ENCODE results near the gene CLIC6. TPM values are rescaled to one million over a fixed set of nuclear protein-coding genes. Genes with fewer than 3 reads are reported as not detected.

CLIC6 gene
- total and polyA plus RNA-seq, 4 experiments from 2014 or later: 0.09 to 0.67 (median 0.30) TPM; not detected in 1

DNA sequence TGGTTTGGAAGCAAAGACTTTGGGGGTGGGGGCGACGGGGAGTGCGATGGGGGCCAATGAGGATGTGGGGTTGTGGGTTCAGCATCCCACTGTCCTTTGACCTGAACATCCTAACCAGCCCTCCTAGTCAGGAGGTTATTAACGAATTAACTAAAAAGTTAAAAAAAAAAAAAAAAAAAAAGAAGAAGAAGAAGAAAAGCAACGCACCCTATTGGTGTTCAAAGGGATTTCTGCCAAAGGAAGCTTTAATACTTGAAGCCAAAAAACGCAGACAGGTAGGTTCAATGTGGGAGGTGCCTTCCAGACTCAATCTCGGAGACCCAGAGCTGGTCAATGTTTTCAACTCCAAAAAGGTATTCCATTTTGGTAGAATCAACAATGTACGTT is 2.2 kb downstream of the CLIC6 start:
- ChIA-PET CTCF (ENCODE audit: partially characterized antibody) (no interaction called here), POLR2A (ENCODE audit: partially characterized antibody) (no interaction called here)
- H3K27ac ChIP-seq (ENCODE audit: low read depth, low read length): no peak overlapping the region
- Mint-ChIP-seq H3K4me3 (peak overlapping the region in 4 of 8 donors; percentile 15 to 66 (median 40)), H3K27ac (no peak overlapping the region), H3K9me3 (no peaks in the 10 kb centered on the region), H3K4me1 (peaks cover 4 to 20% (median 11%) of the 10 kb centered on the region in 4 donors), H3K27me3 (peaks cover 33 to 38% of the 10 kb centered on the region in 2 donors), H3K36me3 (no peaks in the 10 kb centered on the region)
- DNase-seq: no peak
- no peak overlapping the region for H3K4me3 ChIP-seq (ENCODE audit: low read length in 2 of 2)
- intact Hi-C loops (cut with micrococcal nuclease): no loop called here
- H3K9me3 ChIP-seq (ENCODE audit: control insufficient read depth in 1 of 2, low read length in 2 of 2): no peaks in the 10 kb centered on the region
- H3K4me1 ChIP-seq (ENCODE audit: insufficient read depth, low read length): peaks cover 10% of the 10 kb centered on the region
- H3K27me3 ChIP-seq (ENCODE audit: insufficient read depth, low read length): peaks cover 6% of the 10 kb centered on the region
- H3K36me3 ChIP-seq (ENCODE audit: insufficient read depth, low read length): no peaks in the 10 kb centered on the region

- H3K36me3 ChIP-seq (ENCODE audit: insufficient read depth, low read length): no peaks in the 10 kb centered on the region
- Mint-ChIP-seq H3K4me1 (peaks cover 4 to 20% (median 11%) of the 10 kb centered on the region in 4 donors), H3K4me3 (peak overlapping the region in 3 of 8 donors; percentile 4 to 8 (median 6)), H3K9me3 (no peaks in the 10 kb centered on the region), H3K27me3 (peaks cover 35 to 39% of the 10 kb centered on the region in 2 donors), H3K36me3 (no peaks in the 10 kb centered on the region), H3K27ac (no peak overlapping the region)
- intact Hi-C loops (cut with micrococcal nuclease): no loop called here
- H3K4me1 ChIP-seq (ENCODE audit: insufficient read depth, low read length): peaks cover 10% of the 10 kb centered on the region
- H3K4me3 ChIP-seq (ENCODE audit: low read length in 2 of 2): no peak overlapping the region
- ChIA-PET CTCF (ENCODE audit: partially characterized antibody) (no interaction called here), POLR2A (ENCODE audit: partially characterized antibody) (no interaction called here)
- H3K27me3 ChIP-seq (ENCODE audit: insufficient read depth, low read length): peaks cover 6% of the 10 kb centered on the region
- DNase-seq: no peak
- H3K27ac ChIP-seq (ENCODE audit: low read depth, low read length): no peak overlapping the region
- H3K9me3 ChIP-seq (ENCODE audit: control insufficient read depth in 1 of 2, low read length in 2 of 2): no peaks in the 10 kb centered on the region
Measured at GRCh38 chr21:34671462-34671861, 2.7 kb downstream of the CLIC6 start.

DNA sequence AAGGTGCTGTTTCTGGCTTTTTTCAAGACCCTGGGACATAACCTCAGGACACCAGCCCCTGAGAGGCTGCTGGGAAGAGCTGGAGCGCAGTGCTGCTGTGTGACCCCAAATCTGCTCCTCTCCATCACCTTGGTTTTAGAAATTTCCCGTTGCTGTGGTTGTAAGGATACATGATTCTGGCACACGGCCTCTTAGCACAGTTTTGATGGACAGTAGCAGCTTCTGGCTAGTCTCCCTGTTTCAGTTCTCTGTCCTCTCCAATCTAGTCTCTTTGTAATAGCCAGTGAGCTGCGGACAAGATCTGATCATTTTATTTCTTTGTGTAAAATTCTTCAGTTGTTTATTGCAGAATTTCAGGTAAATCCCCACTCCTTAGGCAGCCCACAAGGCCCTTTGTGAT is 3.1 kb downstream of the CLIC6 start:
- Histone ChIP-seq H3K36me3 (ENCODE audit: insufficient read depth, low read length) (no peaks in the 10 kb centered on the region), H3K27me3 (ENCODE audit: insufficient read depth, low read length) (peaks cover 6% of the 10 kb centered on the region), H3K27ac (ENCODE audit: low read depth, low read length) (no peak overlapping the region), H3K9me3 (ENCODE audit: control insufficient read depth in 1 of 2, low read length in 2 of 2) (no peaks in the 10 kb centered on the region), H3K4me1 (ENCODE audit: insufficient read depth, low read length) (peaks cover 10% of the 10 kb centered on the region), H3K4me3 (ENCODE audit: low read length in 2 of 2) (no peak overlapping the region)
- H3K9me3 Mint-ChIP-seq: no peaks in the 10 kb centered on the region
- H3K27ac Mint-ChIP-seq: no peak overlapping the region
- CTCF ChIA-PET (ENCODE audit: partially characterized antibody): no interaction called here
- H3K36me3 Mint-ChIP-seq: no peaks in the 10 kb centered on the region
- DNase-seq: no peak
- peak overlapping the region in 5 of 8 donors; percentile 8 to 32 (median 26) for H3K4me3 Mint-ChIP-seq
- intact Hi-C loops (cut with micrococcal nuclease): no loop called here
- POLR2A ChIA-PET (ENCODE audit: partially characterized antibody): no interaction called here
- H3K4me1 Mint-ChIP-seq: peaks cover 4 to 20% (median 11%) of the 10 kb centered on the region in 4 donors
- H3K27me3 Mint-ChIP-seq: peaks cover 36 to 39% of the 10 kb centered on the region in 2 donors

- Mint-ChIP-seq H3K36me3 (no peaks in the 10 kb centered on the region), H3K27ac (no peak overlapping the region), H3K27me3 (peaks cover 28 to 32% of the 10 kb centered on the region in 2 donors), H3K9me3 (no peaks in the 10 kb centered on the region), H3K4me1 (peaks cover 4 to 20% (median 11%) of the 10 kb centered on the region in 4 donors), H3K4me3 (no peak overlapping the region)
- no peak for DNase-seq
- Histone ChIP-seq H3K9me3 (ENCODE audit: control insufficient read depth in 1 of 2, low read length in 2 of 2) (no peaks in the 10 kb centered on the region), H3K4me3 (ENCODE audit: low read length in 2 of 2) (no peak overlapping the region), H3K27ac (ENCODE audit: low read depth, low read length) (no peak overlapping the region), H3K27me3 (ENCODE audit: insufficient read depth, low read length) (peaks cover 6% of the 10 kb centered on the region), H3K4me1 (ENCODE audit: insufficient read depth, low read length) (peaks cover 10% of the 10 kb centered on the region), H3K36me3 (ENCODE audit: insufficient read depth, low read length) (no peaks in the 10 kb centered on the region)
- intact Hi-C loops (cut with micrococcal nuclease): no loop called here
- POLR2A ChIA-PET (ENCODE audit: partially characterized antibody): no interaction called here
- CTCF ChIA-PET (ENCODE audit: partially characterized antibody): no interaction called here
Measured at GRCh38 chr21:34673006-34673405, 4.2 kb downstream of the CLIC6 start.

GRCh38 chr21:34674468-34674867 is 5.7 kb downstream of the CLIC6 start:
- Mint-ChIP-seq H3K27me3 (peaks cover 24 to 34% of the 10 kb centered on the region in 2 donors), H3K9me3 (no peaks in the 10 kb centered on the region), H3K27ac (no peak overlapping the region), H3K4me1 (peaks cover 4 to 12% (median 6%) of the 10 kb centered on the region in 4 donors), H3K36me3 (no peaks in the 10 kb centered on the region), H3K4me3 (no peak overlapping the region)
- no peak for DNase-seq
- CTCF ChIA-PET (ENCODE audit: partially characterized antibody): no interaction called here
- H3K27me3 ChIP-seq (ENCODE audit: insufficient read depth, low read length): peaks cover 6% of the 10 kb centered on the region
- POLR2A ChIA-PET (ENCODE audit: partially characterized antibody): no interaction called here
- no peak overlapping the region for H3K27ac ChIP-seq (ENCODE audit: low read depth, low read length)
- H3K36me3 ChIP-seq (ENCODE audit: insufficient read depth, low read length): no peaks in the 10 kb centered on the region
- intact Hi-C loops (cut with micrococcal nuclease): no loop called here
- H3K9me3 ChIP-seq (ENCODE audit: control insufficient read depth in 1 of 2, low read length in 2 of 2): no peaks in the 10 kb centered on the region
- peaks cover 10% of the 10 kb centered on the region for H3K4me1 ChIP-seq (ENCODE audit: insufficient read depth, low read length)
- no peak overlapping the region for H3K4me3 ChIP-seq (ENCODE audit: low read length in 2 of 2)

DNA sequence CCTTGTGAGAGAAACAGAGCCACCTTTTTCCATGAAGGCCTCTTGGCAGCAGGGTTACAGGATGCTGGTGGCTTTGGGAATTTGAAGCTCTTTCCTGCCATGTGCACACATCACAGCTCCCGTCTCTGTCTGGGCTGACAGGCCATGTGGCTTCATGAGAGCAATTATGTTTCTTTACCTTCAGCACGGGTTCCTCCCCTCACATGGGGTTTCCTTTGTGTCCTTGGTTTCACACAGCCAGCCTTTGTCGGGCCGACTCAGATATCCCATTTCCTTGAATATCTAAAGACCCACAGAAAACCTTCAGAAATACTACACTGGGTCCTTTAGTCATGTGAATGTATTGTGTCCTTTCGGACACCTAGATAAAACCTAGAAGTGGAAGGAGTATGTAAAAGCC is 7.1 kb downstream of the CLIC6 start:
- H3K9me3 Mint-ChIP-seq: peaks cover 0 to 3% (median under 1%) of the 10 kb centered on the region in 8 donors
- no peak for DNase-seq
- peaks cover 4 to 12% (median 5%) of the 10 kb centered on the region in 4 donors for H3K4me1 Mint-ChIP-seq
- no peak overlapping the region for H3K4me3 Mint-ChIP-seq
- H3K27me3 Mint-ChIP-seq: peaks cover 22 to 34% of the 10 kb centered on the region in 2 donors
- no peaks in the 10 kb centered on the region for H3K36me3 Mint-ChIP-seq
- intact Hi-C loops (cut with micrococcal nuclease): no loop called here
- CTCF ChIA-PET (ENCODE audit: partially characterized antibody): no interaction called here
- H3K4me3 ChIP-seq (ENCODE audit: low read length in 2 of 2): no peak overlapping the region
- H3K9me3 ChIP-seq (ENCODE audit: control insufficient read depth in 1 of 2, low read length in 2 of 2): no peaks in the 10 kb centered on the region
- no peak overlapping the region for H3K27ac ChIP-seq (ENCODE audit: low read depth, low read length)
- no peak overlapping the region for H3K27ac Mint-ChIP-seq
- POLR2A ChIA-PET (ENCODE audit: partially characterized antibody): no interaction called here
- H3K4me1 ChIP-seq (ENCODE audit: insufficient read depth, low read length): peaks cover 4% of the 10 kb centered on the region
- H3K27me3 ChIP-seq (ENCODE audit: insufficient read depth, low read length): peaks cover 6% of the 10 kb centered on the region
- H3K36me3 ChIP-seq (ENCODE audit: insufficient read depth, low read length): no peaks in the 10 kb centered on the region

DNA sequence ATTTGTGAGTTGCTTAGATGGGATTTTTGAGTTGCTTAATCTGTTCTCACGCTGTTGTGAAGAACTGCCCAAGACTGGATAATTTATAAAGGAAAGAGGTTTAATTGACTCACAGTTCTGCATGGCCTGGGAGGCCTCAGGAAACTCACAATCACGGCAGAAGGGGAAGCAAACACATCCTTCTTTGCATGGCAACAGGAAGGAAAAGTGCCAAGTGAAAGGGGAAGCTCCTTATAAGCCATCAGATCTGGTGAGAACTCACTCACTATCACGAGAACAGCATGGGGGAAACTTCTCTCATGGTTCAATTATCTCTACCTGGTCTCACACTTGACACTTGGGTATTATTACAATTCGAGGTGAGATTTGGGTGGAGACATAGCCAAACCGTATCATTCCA is 10.3 kb downstream of the CLIC6 start:
- Mint-ChIP-seq H3K36me3 (peaks cover 2 to 3% of the 10 kb centered on the region in 2 donors), H3K27ac (no peak overlapping the region), H3K27me3 (peaks cover 16 to 21% of the 10 kb centered on the region in 2 donors), H3K9me3 (peaks cover 2 to 21% (median 12%) of the 10 kb centered on the region in 8 donors), H3K4me3 (no peak overlapping the region), H3K4me1 (no peaks in the 10 kb centered on the region)
- ChIA-PET POLR2A (ENCODE audit: partially characterized antibody) (no interaction called here), CTCF (ENCODE audit: partially characterized antibody) (no interaction called here)
- intact Hi-C loops (cut with micrococcal nuclease): no loop called here
- Histone ChIP-seq H3K27ac (ENCODE audit: low read depth, low read length) (no peak overlapping the region), H3K9me3 (ENCODE audit: control insufficient read depth in 1 of 2, low read length in 2 of 2) (peaks cover 0 to 4% of the 10 kb centered on the region in 2 donors), H3K27me3 (ENCODE audit: insufficient read depth, low read length) (peaks cover under 1% of the 10 kb centered on the region), H3K4me3 (ENCODE audit: low read length in 2 of 2) (no peak overlapping the region), H3K36me3 (ENCODE audit: insufficient read depth, low read length) (no peaks in the 10 kb centered on the region), H3K4me1 (ENCODE audit: insufficient read depth, low read length) (no peaks in the 10 kb centered on the region)
- DNase-seq: no peak
